Loucy (cell line): ENCODE measurements around the gene KCNQ2.

Experiments used
- H2AFZ ChIP-seq: fragments of 200-600 bp; sonication (generic); 2 replicates; pipeline ENCODE4 v1.6.0; 2016; ENCODE audit warnings: antibody characterized with exemption, mild to moderate bottlenecking, low read length, moderate library complexity
- H3F3A ChIP-seq: fragments of 200-600 bp; 2 replicates; pipeline ENCODE4 v1.6.0; 2016; ENCODE audit warnings: antibody characterized with exemption, low read depth, mild to moderate bottlenecking
- H3K27me3 ChIP-seq: fragments of 200-600 bp; sonication (generic); 2 replicates; pipeline ENCODE4 v1.6.1; 2014; ENCODE audit warnings: low read length, mild to moderate bottlenecking; ENCODE audit not compliant: insufficient read depth, poor library complexity, severe bottlenecking
- H3K36me3 ChIP-seq: fragments of 200-600 bp; sonication (generic); 2 replicates; pipeline ENCODE4 v1.6.1; 2016; ENCODE audit warnings: low read length; ENCODE audit not compliant: insufficient read depth
- H3K4me1 ChIP-seq: fragments of 200-600 bp; sonication (generic); 2 replicates; pipeline ENCODE4 v1.5.1; 2014; ENCODE audit warnings: low read length, mild to moderate bottlenecking; ENCODE audit not compliant: insufficient read depth, poor library complexity, severe bottlenecking
- H3K4me2 ChIP-seq: fragments of 200-600 bp; sonication (generic); 2 replicates; pipeline ENCODE4 v1.6.0; 2014; ENCODE audit warnings: antibody characterized with exemption, low read length, low read depth, mild to moderate bottlenecking; ENCODE audit not compliant: poor library complexity, severe bottlenecking
- H3K4me3 ChIP-seq: fragments of 200-600 bp; sonication (generic); 2 replicates; pipeline ENCODE4 v1.5.1; 2014; ENCODE audit warnings: low read length, mild to moderate bottlenecking, mixed read lengths; ENCODE audit not compliant: poor library complexity, severe bottlenecking
- H3K79me2 ChIP-seq: fragments of 200-600 bp; sonication (generic); 2 replicates; pipeline ENCODE4 v1.6.1; 2014; ENCODE audit warnings: low read length; ENCODE audit not compliant: insufficient read depth
- H3K9ac ChIP-seq: fragments of 200-600 bp; sonication (generic); 2 replicates; pipeline ENCODE4 v1.6.0; 2014; ENCODE audit warnings: mild to moderate bottlenecking, low read depth, low read length, moderate library complexity; ENCODE audit not compliant: poor library complexity, severe bottlenecking
- H3K9me2 ChIP-seq: fragments of 200-600 bp; sonication (generic); replicated peaks from 2 replicates; pipeline ENCODE4 v1.6.1; 2016; ENCODE audit warnings: low read depth, low read length, mixed read lengths
- H3K9me3 ChIP-seq: fragments of 200-600 bp; sonication (generic); 2 replicates; pipeline ENCODE4 v1.6.1; 2014; ENCODE audit warnings: mild to moderate bottlenecking, antibody characterized with exemption, low read length, low read depth; ENCODE audit not compliant: insufficient read depth
- H4K20me1 ChIP-seq: fragments of 200-600 bp; sonication (generic); 2 replicates; pipeline ENCODE4 v1.6.0; 2014; ENCODE audit warnings: antibody characterized with exemption, low read length, mild to moderate bottlenecking; ENCODE audit not compliant: insufficient read depth, poor library complexity, severe bottlenecking
- CTCF ChIP-seq: fragments of 200-600 bp; sonication (generic); conservative IDR thresholded peaks from 2 replicates; pipeline ENCODE4 v1.5.1; 2014; ENCODE audit warnings: mild to moderate bottlenecking, antibody characterized with exemption, low read length
- EZH2phosphoT487 ChIP-seq: fragments of 200-600 bp; IDR thresholded peaks from 2 replicates; pipeline ENCODE4 v1.6.1; 2018; ENCODE audit warnings: antibody characterized with exemption, mild to moderate bottlenecking, moderate library complexity, borderline replicate concordance

Gene KCNQ2

GRCh38 chr20:63359937-63360849 is 112.3 kb downstream of the KCNQ2 start:
- no peaks in the 10 kb centered on the region; the same call in 1 of the 2 replicates for H3K9me3 ChIP-seq
- no peak overlapping the region for H3K9ac ChIP-seq
- H3K4me1 ChIP-seq = no peaks in the 10 kb centered on the region
- H3K4me2 ChIP-seq = no peak overlapping the region
- H3K9me2 ChIP-seq = no peaks in the 10 kb centered on the region
- no peaks in the 10 kb centered on the region for H4K20me1 ChIP-seq
- TF ChIP-seq CTCF (no peak), EZH2phosphoT487 (no peak)
- H3K4me3 ChIP-seq = no peak overlapping the region
- H2AFZ ChIP-seq = no peak overlapping the region
- H3F3A ChIP-seq = no peaks in the 10 kb centered on the region
- no peaks in the 10 kb centered on the region for H3K36me3 ChIP-seq
- H3K79me2 ChIP-seq = no peaks in the 10 kb centered on the region
- H3K27me3 ChIP-seq = no peaks in the 10 kb centered on the region

- Histone ChIP-seq H3K9me3 (no peaks in the 10 kb centered on the region; the same call in 1 of the 2 replicates), H3K36me3 (no peaks in the 10 kb centered on the region)
- no peak for TF ChIP-seq CTCF
- no peak for TF ChIP-seq EZH2phosphoT487
These were observed 113.1 kb downstream of the KCNQ2 start for GRCh38 chr20:63359164-63359934.

GRCh38 chr20:63357921-63358905 is 114.2 kb downstream of the KCNQ2 start:
- no peaks in the 10 kb centered on the region; the same call in 1 of the 2 replicates for H3K9me3 ChIP-seq
- H3K79me2 ChIP-seq = no peaks in the 10 kb centered on the region
- H3K4me1 ChIP-seq = no peaks in the 10 kb centered on the region
- TF ChIP-seq EZH2phosphoT487 = no peak
- no peak for TF ChIP-seq CTCF
- no peaks in the 10 kb centered on the region for H3F3A ChIP-seq
- no peak overlapping the region for H2AFZ ChIP-seq
- H3K4me3 ChIP-seq = no peak overlapping the region
- no peak overlapping the region for H3K4me2 ChIP-seq
- H3K36me3 ChIP-seq = no peaks in the 10 kb centered on the region
- no peaks in the 10 kb centered on the region for H3K27me3 ChIP-seq
- no peaks in the 10 kb centered on the region for H3K9me2 ChIP-seq
- H3K9ac ChIP-seq = no peak overlapping the region
- H4K20me1 ChIP-seq = no peaks in the 10 kb centered on the region

More at GRCh38 chr20:63359164-63359934, 113.1 kb downstream of the KCNQ2 start:
- H3K9ac ChIP-seq = no peak overlapping the region
- no peaks in the 10 kb centered on the region for H4K20me1 ChIP-seq
- H3K4me2 ChIP-seq = no peak overlapping the region
- H3K9me2 ChIP-seq = no peaks in the 10 kb centered on the region
- no peaks in the 10 kb centered on the region for H3K4me1 ChIP-seq
- no peak overlapping the region for H2AFZ ChIP-seq
- no peak overlapping the region for H3K4me3 ChIP-seq
- H3K27me3 ChIP-seq = no peaks in the 10 kb centered on the region
- H3F3A ChIP-seq = no peaks in the 10 kb centered on the region
- no peaks in the 10 kb centered on the region for H3K79me2 ChIP-seq
